Ramos (cell line): ENCODE measurements around the gene LHFPL2.

Source experiments
- in situ Hi-C: fragments of 300-500 bp; cut with MboI; formaldehyde crosslinking; loops from one replicate; pipeline ENCODE4 v1.14.3; 2022; ENCODE audit warnings: low sequenced_read_pairs; ENCODE audit not compliant: unreplicated experiment

The LHFPL2 gene

DNA sequence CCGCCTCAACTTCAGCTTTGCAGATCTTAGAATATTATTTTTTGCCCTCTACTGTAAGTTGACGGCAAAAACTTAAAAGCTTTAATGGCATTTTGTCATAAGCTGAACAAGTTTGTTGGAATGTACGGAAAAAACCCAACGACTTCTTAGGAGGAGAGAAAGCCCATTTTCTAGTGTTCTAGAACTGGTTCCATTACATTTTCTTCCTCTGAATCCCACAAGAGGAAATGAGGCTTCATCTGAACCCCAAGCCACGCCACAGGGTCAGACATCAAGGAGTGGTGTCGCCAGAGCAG is 113.7 kb downstream of the LHFPL2 start:
- in situ Hi-C loops: no loop called here

DNA sequence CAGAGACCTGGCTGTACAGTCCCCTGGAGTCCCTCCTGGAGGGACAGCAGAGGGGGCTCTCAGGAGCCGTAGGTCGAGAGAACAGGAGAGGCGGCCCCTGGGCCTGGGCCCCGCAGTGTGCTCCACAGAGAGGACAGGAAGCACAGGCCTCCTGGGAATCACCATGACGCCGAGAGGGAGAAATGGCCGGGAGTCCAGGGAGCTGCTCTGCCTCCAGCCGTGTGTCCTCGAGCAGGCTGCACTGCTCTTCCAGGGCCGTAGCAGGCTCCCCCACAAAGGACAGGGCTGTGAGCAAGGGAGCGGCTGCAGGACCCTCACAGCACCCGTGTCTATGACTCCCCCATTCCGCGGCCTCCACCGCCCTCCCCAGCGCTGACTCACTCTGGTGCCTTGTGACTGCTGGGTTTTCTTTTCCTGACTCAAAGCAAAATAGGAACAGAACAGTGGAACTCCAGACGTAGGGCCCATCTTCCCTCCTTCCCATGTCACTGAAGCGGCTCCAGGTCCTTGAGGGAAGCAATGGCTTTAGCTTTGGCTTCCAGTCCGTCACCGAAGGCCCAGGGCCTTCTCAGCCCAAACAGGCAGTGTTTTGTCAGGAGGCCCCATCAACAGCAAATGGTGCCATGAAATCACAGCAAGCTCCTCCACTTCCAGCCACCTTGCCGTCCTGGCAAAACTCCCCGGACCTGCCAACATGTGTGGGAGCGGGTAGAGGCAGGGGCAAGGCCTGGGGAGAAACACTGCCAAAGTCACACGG is 114.2 kb downstream of the LHFPL2 start:
- in situ Hi-C loops: no loop called here

DNA sequence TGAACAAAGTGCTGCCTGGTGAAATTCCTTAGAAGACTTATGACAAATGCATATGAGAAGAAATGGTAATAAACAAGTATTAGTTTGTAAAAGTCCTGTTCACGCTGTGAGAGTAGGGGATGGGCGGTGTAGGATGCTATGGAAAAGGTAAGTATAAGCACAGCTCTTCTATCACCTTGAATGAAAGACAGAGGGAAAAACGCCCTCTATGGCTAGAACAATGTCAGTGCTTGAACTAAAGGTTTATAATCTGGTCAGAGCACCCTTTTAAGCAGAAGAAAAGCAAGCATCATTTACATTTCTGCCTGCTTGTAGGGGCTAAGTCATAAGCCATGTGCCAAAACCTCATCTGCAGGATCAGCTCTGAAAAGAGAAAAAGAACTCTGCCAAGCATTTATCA is 115.2 kb downstream of the LHFPL2 start:
- in situ Hi-C loops: no loop called here

DNA sequence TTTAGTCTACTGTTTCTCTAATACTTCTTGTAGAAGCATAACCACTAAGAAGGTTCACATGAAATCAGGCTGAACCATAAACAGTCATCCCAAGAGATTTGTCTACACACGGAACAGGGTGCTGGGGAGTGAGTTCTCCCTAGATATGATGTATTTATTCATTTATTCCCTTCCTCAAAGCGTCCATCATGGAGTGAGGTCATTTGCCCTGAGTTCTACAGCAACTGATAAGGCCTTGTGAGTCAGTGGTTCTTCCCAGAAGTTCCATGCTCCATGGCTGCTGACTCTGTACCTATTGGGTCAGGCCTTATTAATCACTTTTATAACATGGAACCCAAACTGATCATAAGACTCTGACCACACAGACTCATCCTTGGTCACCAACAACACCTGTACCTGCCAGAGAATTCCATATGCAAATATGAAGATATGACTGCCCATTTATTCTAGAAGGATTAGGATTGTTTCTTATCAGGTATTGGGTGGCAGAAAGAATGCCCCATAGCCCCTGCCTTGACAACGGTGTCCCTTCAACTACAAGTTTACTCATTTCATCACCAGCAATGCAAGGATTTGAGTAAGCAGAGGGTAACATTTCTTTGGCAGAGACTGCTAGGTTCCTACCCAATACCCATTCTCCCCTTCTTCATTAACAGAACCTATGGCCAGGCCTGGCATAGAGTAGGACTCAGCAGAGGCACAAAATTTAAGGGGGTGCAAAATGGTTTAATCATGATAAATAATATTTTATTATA is 118.1 kb downstream of the LHFPL2 start:
- in situ Hi-C loops: no loop called here

DNA sequence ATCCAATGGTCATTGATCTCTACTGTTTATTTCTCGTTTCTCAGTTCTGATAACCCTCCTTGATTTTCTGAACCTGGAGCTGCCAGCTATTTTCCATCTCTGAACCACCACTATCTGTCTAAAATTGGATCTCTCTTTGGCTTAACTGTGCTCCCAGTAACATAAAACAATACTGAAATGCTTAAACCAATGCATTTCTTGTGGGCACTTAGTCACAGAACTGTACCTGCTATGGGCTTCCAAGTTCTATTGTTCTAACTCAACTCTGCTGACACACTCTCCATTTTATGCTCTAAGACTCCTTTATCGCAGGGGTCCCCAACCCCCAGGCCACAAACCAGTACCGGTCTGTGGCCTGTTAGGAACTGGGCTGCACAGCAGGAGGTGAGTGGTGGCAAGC is 120.6 kb downstream of the LHFPL2 start:
- in situ Hi-C loops: no loop called here

DNA sequence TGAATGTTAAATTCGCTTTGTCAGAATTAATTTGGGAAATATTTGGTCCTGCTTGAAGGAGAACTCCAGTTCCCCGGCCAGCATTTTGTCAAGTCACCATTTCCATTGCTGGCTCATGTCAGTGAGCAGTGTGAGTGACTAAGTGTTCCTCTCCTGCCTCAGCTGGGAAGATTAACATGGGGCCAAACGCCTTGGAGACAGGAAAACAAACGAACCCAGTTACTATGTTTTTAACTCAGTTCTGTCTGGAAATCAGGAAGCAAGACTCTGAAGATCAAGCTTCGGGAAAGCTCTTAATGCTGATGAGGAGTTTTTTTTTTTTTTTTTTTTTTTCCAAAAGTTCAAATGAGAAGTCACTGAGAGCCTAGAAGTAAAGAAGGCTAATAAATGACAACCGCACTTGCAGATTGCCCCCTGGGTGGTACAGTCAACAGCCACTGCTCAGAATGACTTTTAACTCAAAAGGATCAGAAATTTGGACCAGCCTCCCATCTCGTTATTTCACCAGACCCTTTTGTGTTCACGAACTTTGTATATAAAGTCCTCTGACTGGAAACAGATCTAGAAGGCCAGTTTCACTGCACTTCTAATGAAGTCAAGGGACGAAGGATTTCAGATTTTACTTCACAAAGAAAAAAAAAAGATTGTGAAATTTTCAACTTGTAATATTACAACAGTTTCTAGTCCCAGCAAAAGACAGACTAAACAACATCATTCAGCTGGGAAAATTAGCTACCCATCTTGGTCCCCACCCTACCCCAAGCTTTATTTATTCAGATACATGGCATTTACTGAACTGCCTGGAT is 121.3 kb downstream of the LHFPL2 start:
- in situ Hi-C loops: no loop called here

DNA sequence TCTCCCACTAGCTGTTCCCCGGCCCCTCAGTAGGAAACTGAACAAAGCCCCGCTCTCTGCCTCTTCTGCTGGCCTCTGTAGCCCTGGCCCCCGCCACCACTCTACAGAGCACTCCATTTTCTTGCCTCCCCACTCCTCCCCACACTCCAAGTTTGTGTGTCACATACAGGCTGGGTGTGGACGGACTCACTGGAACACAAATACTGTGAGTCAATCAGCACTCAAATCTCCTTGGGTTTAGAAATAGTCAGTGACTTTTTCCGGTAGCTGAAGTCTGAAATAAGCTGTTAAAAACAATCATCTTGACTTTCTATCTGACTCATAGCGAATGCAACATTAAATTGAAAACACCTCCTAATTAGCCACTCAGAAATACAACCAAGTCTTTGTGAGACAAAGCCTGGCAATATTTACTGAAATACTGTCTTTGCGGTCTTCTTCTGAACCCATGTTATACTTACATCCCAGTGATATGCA is 122.5 kb downstream of the LHFPL2 start:
- in situ Hi-C loops: no loop called here

DNA sequence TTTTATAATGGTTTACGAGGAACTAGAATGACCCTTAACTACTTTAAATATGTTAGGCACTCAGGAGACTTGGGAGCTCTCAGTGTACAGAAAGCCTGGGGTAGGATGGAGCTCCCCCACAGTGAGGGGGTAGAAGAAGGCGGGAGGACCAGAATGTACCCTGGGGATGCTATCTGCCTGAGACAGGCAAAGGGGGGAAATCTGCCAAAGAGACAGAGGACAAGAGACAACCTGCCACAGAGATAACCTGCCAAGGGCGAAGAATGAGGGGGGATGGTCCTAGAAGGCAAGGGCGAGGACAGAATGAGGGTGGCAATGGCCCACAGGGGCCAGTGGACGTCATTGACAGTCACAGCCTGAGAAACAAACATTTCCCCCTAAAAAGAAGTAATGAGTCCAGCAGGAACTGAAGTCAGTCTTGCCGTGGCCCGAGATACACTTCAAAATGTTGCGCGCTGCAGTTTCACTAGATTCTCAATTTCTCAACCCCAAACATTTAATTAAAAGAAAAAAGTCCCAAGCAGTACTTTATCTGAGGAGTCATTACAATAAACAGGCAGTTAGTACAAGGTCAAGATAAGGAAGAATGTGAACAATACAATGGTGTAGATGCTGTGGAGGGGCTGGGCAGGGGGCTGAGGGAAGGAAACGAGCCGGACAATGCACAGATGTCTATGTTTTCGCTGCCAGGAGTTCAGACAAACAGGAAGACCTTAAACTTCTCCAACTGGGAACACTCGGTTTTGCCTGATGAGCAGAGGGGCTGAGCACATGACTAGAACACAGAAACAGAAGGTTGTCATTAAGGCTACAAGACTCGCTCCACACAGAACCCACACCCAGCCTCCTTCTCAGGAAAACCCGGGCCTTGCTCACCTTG is 125.0 kb downstream of the LHFPL2 start:
- in situ Hi-C loops: no loop called here

DNA sequence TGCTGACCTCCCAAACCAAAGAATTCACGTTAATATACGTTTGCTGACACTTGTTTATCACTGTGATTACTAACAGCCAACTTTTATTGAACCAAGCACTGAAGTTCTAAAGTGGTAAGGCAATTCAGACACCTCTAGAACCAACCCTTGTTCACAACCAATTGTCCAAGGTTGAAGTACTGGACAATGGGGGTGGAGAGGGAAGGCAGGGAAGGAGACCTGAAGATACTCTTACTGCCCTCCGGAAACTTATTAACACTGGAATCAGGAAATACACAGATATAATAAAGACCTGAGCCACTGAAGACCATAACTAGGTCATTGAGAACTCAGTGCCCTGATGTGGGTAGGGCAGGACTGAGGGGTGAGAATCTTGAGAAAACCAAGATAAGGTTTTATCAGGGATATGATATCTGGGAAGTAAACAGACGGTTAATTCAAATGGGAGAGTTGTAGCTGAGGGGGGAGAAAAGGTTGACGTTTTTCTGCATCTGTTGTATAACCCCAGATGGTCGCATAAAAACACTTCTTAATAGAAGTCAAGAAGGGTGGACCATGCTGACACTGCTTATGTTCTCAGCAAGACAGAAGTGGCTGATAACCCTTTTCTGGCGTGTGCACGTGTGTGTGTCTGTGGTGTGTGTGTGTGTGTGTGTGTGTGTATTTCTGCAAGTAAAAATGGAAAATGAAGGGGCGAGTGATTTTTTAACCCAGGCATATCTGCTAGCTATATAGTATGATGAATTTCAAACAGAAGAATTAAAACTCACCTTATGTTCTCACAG is 125.9 kb downstream of the LHFPL2 start:
- in situ Hi-C loops: no loop called here

DNA sequence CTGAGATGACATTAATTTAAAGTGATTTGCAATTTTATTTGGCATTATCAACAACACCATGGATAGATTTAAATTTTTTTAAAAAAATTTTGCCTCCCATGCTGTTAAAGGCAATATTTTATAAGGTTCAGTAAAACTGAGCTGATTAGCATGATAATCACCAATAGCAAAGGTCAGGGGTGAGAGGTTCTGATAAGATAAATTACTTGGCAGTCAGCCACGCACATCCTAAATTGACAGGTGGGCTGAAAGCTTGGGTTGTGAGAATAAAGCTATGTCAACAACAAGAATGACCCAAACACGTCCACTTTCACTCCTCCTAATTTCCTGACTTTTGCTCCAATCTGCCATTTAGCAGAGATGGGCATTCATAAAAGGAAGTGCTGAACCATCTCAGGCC is 127.1 kb downstream of the LHFPL2 start:
- in situ Hi-C loops: no loop called here

DNA sequence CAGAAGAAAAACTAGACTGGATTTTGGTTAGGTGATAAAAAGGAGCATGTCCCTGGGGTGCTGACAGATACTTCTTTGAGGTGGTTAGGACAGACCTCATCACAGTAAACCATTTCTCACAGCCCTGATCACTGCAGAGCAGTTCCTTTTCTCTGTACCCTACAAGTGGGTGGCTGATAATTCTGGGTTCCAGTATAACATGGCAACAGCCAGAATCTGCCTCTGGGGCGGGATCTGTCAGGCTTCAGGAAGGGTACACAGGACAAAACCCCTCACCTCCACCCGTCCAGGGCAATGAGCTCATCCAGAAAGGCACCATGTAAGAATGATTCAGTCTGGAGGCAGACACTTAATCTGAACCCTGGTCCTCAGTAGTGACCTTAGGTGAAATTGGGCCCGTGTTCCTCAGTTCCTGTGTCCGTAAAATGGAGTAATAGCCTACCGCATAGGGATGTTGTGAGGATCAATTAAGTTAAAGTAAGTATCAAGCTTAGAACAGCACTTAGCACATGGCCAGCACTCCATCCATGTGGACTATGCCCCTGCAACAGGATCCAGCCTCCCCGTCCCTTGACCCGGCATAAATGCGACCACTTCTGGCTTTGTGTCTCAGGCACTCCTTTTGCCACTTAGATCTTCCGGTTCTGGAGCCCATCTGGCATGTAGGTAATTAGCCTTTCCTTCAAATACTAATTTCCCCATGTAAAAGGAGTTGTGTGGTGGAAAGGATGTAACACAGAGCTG is 129.2 kb downstream of the LHFPL2 start:
- in situ Hi-C loops: no loop called here

DNA sequence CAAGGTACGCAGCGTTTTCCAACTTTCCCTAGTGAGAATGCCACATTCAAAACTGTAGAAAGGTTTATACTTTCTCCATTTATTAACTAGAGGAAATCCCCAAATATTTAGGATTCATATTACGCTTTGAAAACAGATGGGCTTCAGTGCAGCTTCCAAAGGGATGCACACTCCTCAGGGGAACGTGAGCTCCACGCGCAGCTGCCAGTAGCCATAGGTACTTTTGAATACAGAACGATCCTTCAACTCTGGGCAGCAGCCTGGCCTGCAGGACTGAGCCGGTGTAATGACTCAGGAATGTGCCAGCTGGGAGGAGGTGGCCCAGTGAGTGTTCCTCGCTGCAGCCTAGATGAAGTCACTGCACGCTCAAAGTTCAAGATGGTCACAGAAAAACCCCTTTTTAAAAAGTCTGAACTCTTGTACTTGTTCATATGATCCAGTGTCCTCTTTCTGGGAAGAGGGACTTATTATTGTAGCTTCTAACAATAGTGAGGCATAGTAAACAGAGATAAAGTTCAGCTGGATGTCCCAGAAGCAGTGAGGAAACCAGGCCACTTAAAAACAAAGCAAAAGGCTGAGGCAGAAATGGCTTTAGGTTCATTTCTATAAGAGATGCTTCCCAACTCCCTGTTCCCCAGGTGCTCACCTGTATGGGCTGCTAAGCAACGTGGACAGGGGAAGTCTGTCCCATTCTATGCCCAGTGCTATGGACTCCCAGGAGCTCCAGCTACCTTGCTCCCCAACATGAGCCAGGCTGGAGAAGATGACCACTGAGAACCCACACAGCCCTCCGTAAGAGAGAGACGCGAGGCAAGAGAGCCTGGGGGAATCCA is 130.0 kb downstream of the LHFPL2 start:
- in situ Hi-C loops: no loop called here

DNA sequence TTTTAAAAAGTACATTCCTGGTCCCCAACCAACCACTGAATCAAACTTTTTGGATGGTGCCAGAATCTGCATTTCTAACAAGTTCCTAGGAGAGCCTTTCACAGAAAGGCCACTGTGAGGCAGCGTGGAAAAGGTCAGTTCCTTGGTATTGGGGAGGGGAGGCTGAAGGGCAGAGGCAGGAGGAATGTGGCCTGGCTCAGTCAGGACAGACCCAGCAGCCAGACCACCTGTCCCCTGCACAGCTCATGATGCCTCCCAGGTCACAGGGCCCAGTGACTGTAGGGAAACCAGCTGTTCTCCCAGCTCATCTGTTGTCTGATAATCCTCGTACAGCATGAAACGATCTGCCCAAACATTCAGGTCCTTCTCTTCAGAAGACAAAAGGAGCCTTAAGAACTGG is 132.9 kb downstream of the LHFPL2 start:
- in situ Hi-C loops: no loop called here

DNA sequence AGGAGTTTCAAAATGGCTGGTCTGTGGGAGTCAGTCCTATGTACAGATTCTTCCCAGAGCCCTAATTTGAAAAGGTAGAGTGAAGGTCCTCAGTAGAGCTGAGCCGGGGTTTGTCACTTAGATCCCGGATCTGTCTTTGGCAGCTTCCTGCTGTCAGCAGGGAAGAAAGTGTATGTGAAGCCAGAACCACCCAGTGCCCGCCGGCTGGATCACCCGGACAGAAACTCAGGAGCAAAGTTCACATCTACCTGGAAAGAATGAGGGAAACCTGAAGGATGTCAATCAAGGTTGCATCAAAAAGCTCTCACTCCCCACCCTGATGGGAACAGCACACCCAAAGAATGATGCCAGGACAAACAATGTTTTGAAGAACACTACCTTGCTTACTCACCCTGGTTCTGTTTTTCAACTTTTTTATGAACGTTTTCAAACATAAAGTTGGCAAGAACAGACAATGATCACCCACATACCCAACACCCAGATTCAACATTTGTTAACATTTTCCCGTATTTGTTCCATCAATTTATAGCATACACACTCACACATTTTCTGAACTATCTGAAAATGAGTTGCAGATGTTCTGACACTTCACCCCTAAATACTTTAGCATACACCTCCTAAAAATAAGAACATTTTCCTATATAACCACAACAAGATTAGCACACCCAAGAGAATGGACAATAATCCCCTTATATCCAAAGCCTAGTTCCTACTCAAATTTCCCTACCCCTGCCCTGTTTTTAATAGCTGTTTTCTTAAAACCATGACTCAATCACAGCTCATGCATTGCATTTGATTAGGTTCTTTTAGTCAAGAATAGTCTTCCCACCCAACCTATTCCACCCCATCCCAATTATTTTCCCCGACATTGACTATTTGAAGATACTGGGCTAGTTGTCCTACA is 133.9 kb downstream of the LHFPL2 start:
- in situ Hi-C loops: no loop called here

DNA sequence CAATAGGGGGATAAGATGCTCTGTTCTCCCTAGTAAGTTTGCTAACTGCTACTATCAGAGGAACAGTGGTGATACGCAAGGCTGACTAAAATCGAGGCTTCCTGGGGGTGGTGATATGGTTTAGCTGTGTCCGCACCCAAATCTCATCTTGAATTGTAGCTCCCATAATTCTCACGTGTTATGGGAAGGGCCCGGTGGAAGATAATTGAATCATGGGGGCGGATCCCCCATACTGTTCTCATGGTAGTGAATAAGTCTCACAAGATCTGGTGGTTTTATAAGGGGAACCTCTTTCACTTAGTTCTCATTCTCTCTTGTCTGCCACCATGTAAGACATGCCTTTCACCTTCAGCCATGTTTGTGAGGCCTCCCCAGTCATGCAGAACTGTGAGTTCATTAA is 135.1 kb downstream of the LHFPL2 start:
- in situ Hi-C loops: no loop called here

DNA sequence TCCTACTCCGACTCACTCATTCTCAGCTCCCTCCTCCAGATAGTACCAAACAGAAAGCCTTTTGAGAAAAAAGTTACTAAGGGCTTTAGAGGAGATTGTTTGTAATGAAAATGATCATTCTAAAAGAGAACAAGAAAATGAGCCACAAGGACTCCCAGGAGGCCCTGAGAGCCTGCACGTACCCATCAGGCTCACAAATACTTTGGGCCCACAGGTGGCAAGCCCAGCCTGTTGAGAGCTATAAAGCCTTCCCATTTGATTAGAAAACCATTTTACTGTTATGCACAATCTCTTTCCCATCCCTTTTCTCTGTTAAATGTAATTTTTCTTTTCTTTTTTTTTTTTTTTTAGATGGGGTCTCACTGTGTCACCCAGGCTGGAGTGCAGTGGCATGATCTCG is 136.1 kb downstream of the LHFPL2 start:
- in situ Hi-C loops: no loop called here
